Measurements from ENCODE around the gene NTRK3. TPM values are rescaled to one million over a fixed set of nuclear protein-coding genes. Genes with fewer than 3 reads are reported as not detected.

Gene NTRK3
- total and polyA plus RNA-seq, 2 of the 13 experiments (the other 11 are each of a cell fraction or from before 2014, with no cell fraction given), result not detected

DNA sequence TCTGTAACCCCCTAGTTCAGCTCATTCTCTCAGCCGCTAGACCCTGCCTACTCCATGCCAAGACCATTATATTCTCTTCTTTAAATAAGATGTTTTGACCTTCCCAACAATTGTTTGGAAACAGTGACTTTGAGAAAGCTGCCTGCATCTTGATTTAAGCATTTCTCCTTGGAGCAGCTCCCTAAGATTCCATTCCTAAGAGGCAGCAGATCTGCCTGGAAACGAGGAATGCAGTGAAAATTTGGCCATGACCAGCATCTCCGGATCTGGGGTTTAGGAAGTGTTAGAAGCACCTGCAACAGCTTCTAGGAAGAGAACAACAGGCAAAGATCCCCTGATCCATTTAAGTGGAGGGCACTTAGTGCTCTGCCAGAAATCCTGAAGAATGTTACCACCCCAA is 235.7 kb downstream of the NTRK3 start (continued):
- TF ChIP-seq, protein P1, sequence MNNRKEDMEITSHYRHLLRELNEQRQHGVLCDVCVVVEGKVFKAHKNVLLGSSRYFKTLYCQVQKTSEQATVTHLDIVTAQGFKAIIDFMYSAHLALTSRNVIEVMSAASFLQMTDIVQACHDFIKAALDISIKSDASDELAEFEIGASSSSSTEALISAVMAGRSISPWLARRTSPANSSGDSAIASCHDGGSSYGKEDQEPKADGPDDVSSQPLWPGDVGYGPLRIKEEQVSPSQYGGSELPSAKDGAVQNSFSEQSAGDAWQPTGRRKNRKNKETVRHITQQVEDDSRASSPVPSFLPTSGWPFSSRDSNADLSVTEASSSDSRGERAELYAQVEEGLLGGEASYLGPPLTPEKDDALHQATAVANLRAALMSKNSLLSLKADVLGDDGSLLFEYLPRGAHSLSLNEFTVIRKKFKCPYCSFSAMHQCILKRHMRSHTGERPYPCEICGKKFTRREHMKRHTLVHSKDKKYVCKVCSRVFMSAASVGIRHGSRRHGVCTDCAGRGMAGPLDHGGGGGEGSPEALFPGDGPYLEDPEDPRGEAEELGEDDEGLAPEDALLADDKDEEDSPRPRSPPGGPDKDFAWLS (CRISPR knock-in tag; IDR thresholded peaks at IDR 0.05; ENCODE audit: borderline replicate concordance), result no peak
- TF ChIP-seq ZNF558 (CRISPR knock-in tag; IDR thresholded peaks at IDR 0.05; ENCODE audit: borderline replicate concordance) (no peak), ZNF567 (CRISPR knock-in tag; IDR thresholded peaks at IDR 0.05; ENCODE audit: borderline replicate concordance) (no peak), ZNF839 (CRISPR knock-in tag; IDR thresholded peaks at IDR 0.05; ENCODE audit: borderline replicate concordance) (no peak)
- TF ChIP-seq, protein P2, sequence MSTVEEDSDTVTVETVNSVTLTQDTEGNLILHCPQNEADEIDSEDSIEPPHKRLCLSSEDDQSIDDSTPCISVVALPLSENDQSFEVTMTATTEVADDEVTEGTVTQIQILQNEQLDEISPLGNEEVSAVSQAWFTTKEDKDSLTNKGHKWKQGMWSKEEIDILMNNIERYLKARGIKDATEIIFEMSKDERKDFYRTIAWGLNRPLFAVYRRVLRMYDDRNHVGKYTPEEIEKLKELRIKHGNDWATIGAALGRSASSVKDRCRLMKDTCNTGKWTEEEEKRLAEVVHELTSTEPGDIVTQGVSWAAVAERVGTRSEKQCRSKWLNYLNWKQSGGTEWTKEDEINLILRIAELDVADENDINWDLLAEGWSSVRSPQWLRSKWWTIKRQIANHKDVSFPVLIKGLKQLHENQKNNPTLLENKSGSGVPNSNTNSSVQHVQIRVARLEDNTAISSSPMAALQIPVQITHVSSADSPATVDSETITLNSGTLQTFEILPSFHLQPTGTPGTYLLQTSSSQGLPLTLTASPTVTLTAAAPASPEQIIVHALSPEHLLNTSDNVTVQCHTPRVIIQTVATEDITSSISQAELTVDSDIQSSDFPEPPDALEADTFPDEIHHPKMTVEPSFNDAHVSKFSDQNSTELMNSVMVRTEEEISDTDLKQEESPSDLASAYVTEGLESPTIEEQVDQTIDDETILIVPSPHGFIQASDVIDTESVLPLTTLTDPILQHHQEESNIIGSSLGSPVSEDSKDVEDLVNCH (CRISPR knock-in tag; IDR thresholded peaks at IDR 0.05), result no peak

DNA sequence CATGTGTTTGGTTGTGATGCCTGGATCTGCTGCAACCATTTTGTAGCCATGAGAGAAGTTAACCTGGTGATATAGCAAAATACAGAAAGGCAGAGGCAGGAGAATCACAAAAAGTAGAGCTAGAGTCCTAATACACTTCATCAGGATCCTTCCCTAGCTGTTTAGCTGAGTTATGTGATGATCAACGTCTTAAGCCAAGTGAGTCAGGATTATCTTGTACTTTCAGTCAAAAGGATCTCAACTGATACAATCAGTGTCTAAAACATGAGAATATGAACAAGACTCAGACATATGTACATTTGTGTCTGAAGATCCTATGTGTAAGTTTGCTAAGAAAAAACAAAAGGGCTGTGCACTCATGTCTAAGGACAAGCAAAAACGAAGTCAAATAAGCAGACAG is 236.9 kb downstream of the NTRK3 start:
- H3K9ac ChIP-seq (ENCODE audit: insufficient read depth, low read depth, low read length), result no peak overlapping the region
- FAIRE-seq, result no peak
- H3K9me3 ChIP-seq (ENCODE audit: low read length), result no peaks in the 10 kb centered on the region
- H2AFZ ChIP-seq (ENCODE audit: low read length), result no peak overlapping the region
- no peak for ATAC-seq
- POLR2A ChIA-PET, result no interaction called here
- H3K79me2 ChIP-seq (ENCODE audit: insufficient read depth, low read length), result no peaks in the 10 kb centered on the region
- no peaks in the 10 kb centered on the region for H4K20me1 ChIP-seq (ENCODE audit: insufficient read depth, low read length)
- no TSS peak for BruUV-seq (replicated peaks)
- H3K4me3 ChIP-seq (replicated peaks in 1 of 3; ENCODE audit: insufficient read depth in 1 of 3, low read depth in 2 of 3, low read length in 3 of 3), result no peak overlapping the region
- in situ Hi-C loops (cut with HindIII; ENCODE audit: extremely low pct_ligation_motif_present, low pct_unique_long_range_greater_than_20kb), result no loop called here
- WGBS (ENCODE audit: low lambda C conversion rate), result 1% methylated on average over 2 of the region's 2 CpGs
- no peaks in the 10 kb centered on the region for H3K4me1 ChIP-seq (ENCODE audit: insufficient read depth, low read length)
- H3K36me3 ChIP-seq (replicated peaks in 1 of 2; ENCODE audit: control insufficient read depth in 1 of 2, insufficient read depth in 2 of 2, low read length in 2 of 2), result no peaks in the 10 kb centered on the region
- CTCF ChIA-PET (ENCODE audit: low intra/inter-chr PET ratio, low total read pairs), result no interaction called here
- DNase-seq (ENCODE audit: low spot score), result no peak
- no peak overlapping the region for H3K4me2 ChIP-seq (ENCODE audit: low read depth, low read length)
- intact Hi-C loops (cut with micrococcal nuclease; ENCODE audit: unreplicated experiment), result no loop called here
- H3K27me3 ChIP-seq (ENCODE audit: control insufficient read depth in 1 of 2, insufficient read depth in 2 of 2, low read length in 2 of 2), result no peaks in the 10 kb centered on the region
- no peak overlapping the region for H3K27ac ChIP-seq (ENCODE audit: extremely low read length, insufficient read depth, low read length)
- TF ChIP-seq ZNF446 (CRISPR knock-in tag; IDR thresholded peaks at IDR 0.05) (no peak), ZFP82 (CRISPR knock-in tag; IDR thresholded peaks at IDR 0.05; ENCODE audit: borderline replicate concordance) (no peak), ZMAT3 (CRISPR knock-in tag; conservative IDR thresholded peaks at IDR 0.05) (no peak), YEATS4 (CRISPR knock-in tag; IDR thresholded peaks at IDR 0.05; ENCODE audit: borderline replicate concordance) (no peak), SP140L (CRISPR knock-in tag; IDR thresholded peaks at IDR 0.05; ENCODE audit: borderline replicate concordance) (no peak), NFYC (CRISPR knock-in tag; IDR thresholded peaks at IDR 0.05) (no peak), NCOA1 (CRISPR knock-in tag; IDR thresholded peaks at IDR 0.05) (no peak)
- TF ChIP-seq, protein P3, sequence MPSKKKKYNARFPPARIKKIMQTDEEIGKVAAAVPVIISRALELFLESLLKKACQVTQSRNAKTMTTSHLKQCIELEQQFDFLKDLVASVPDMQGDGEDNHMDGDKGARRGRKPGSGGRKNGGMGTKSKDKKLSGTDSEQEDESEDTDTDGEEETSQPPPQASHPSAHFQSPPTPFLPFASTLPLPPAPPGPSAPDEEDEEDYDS (CRISPR knock-in tag; IDR thresholded peaks at IDR 0.05), result no peak
- TF ChIP-seq, protein P4, sequence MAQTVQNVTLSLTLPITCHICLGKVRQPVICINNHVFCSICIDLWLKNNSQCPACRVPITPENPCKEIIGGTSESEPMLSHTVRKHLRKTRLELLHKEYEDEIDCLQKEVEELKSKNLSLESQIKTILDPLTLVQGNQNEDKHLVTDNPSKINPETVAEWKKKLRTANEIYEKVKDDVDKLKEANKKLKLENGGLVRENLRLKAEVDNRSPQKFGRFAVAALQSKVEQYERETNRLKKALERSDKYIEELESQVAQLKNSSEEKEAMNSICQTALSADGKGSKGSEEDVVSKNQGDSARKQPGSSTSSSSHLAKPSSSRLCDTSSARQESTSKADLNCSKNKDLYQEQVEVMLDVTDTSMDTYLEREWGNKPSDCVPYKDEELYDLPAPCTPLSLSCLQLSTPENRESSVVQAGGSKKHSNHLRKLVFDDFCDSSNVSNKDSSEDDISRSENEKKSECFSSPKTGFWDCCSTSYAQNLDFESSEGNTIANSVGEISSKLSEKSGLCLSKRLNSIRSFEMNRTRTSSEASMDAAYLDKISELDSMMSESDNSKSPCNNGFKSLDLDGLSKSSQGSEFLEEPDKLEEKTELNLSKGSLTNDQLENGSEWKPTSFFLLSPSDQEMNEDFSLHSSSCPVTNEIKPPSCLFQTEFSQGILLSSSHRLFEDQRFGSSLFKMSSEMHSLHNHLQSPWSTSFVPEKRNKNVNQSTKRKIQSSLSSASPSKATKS (CRISPR knock-in tag; IDR thresholded peaks at IDR 0.05), result no peak
